Aorta (tissue), 5 donors: Measurements from ENCODE around the gene KIF23. TPM values are rescaled to one million over a fixed set of nuclear protein-coding genes. Genes with fewer than 3 reads are reported as not detected.
A peak's percentile ranks its signal among the peaks of the same experiment; 100 is the strongest.

Experiments
- ATAC-seq: fragments of 200-7000 bp; cut with Tn5 transposase; one replicate; pipeline ENCODE4 v1.9.1; 2022; ENCODE audit warnings: moderate library complexity; ENCODE audit not compliant: low FRiP score
- DNase-seq, 2 donors: peaks; one replicate each; pipeline ENCODE4 v3.0.0-alpha.2; 2020
- H3K27ac ChIP-seq, 2 donors: one replicate each; pipeline ENCODE4 v1.5.1; 2013; ENCODE audit warnings: low read length in 2 of 2, mild to moderate bottlenecking in 2 of 2, moderate library complexity in 2 of 2, control low read depth in 1 of 2, inconsistent platforms in 1 of 2, low read depth in 1 of 2
- H3K27me3 ChIP-seq, 2 donors: one replicate each; pipeline ENCODE4 v1.6.1; 2013; ENCODE audit warnings: control low read depth in 1 of 2, low read length in 1 of 2, mild to moderate bottlenecking in 1 of 2, moderate library complexity in 1 of 2; ENCODE audit not compliant: insufficient read depth in 2 of 2, control insufficient read depth in 1 of 2
- H3K36me3 ChIP-seq, 2 donors: one replicate each; pipeline ENCODE4 v1.6.1; 2013; ENCODE audit warnings: control low read depth in 1 of 2, low read length in 1 of 2, mild to moderate bottlenecking in 1 of 2; ENCODE audit not compliant: insufficient read depth in 2 of 2, control insufficient read depth in 1 of 2
- H3K4me1 ChIP-seq, 2 donors: one replicate each; pipeline ENCODE4 v1.6.1; 2013; ENCODE audit warnings: low read length in 2 of 2, control low read depth in 1 of 2, mild to moderate bottlenecking in 1 of 2, moderate library complexity in 1 of 2; ENCODE audit not compliant: insufficient read depth in 2 of 2, control insufficient read depth in 1 of 2
- H3K4me3 ChIP-seq, 2 donors: one replicate each; pipeline ENCODE4 v1.5.1; 2013; ENCODE audit warnings: low read length in 2 of 2, control low read depth in 1 of 2, mild to moderate bottlenecking in 1 of 2
- H3K9me3 ChIP-seq: one replicate; pipeline ENCODE4 v1.6.1; 2013; ENCODE audit warnings: mild to moderate bottlenecking, low read length; ENCODE audit not compliant: control insufficient read depth
- WGBS, 2 donors: extraction: QIAGEN DNeasy Blood & Tissue Kit; methylation state at CpG; one replicate each; pipeline ENCODE4 v1.1.7; 2013; 5-methylcytosine and 5-hydroxymethylcytosine counted together
- intact Hi-C, 2 donors: fragments of 100-400 bp; cut with DNase I; formaldehyde crosslinking; loops; one replicate each; pipeline versions ENCODE4 v1.14.2 to v1.15.0; 2022
- polyA plus RNA-seq, 2 donors: library from polyadenylated mRNA; stranded (reverse); fragments of 200-250 nt; gene quantifications; one replicate each; pipeline ENCODE4 v1.2.3, GENCODE V29; 2013
- total RNA-seq, 2 donors: library from RNA; stranded (reverse); fragmentation: NEBNext Ultra II Directional; extraction: Animal tissue kit (Norgen Biotek cat#: 25700); gene quantifications; one replicate each; pipeline ENCODE4 v1.2.1, GENCODE V29; 2021
- donor health status: healthy with polysubstance abuse.
- donor health status: Bipolar disorder and iron deficiency.
- donor health status: DM: no; HTN: no; CAD: no.
- donor health status: DM: no; HTN: no; CAD: no.
- donor health status: DM: yes; HTN: yes; CAD: no.

Gene KIF23
- total and polyA plus RNA-seq, 4 donors = 2.8 to 5.8 (median 4.1) TPM

GRCh38 chr15:69462030-69462492, 47.9 kb downstream of the KIF23 start:
- WGBS, 2 donors = 83 to 89% methylated on average over 21 to 23 of the region's 23 CpGs
- ATAC-seq = peak; percentile 5
- intact Hi-C loops = no loop called here
- Histone ChIP-seq H3K27ac (peak overlapping the region in 1 of 2 donors; percentile 13), H3K4me1 (no peaks in the 10 kb centered on the region), H3K9me3 (no peaks in the 10 kb centered on the region), H3K36me3 (no peaks in the 10 kb centered on the region), H3K4me3 (no peak overlapping the region), H3K27me3 (no peaks in the 10 kb centered on the region)
- peak; percentile 56 to 79 for DNase-seq

GRCh38 chr15:69462493-69463181, 48.5 kb downstream of the KIF23 start:
- H3K9me3 ChIP-seq = no peaks in the 10 kb centered on the region
- H3K4me1 ChIP-seq = no peaks in the 10 kb centered on the region
- peak overlapping the region in 1 of 2 donors; percentile 95 for H3K27ac ChIP-seq
- ATAC-seq = peak; percentile 97
- 5 to 6% methylated on average over 45 to 46 of the region's 46 CpGs for WGBS, 2 donors
- intact Hi-C loops = no loop called here
- H3K27me3 ChIP-seq = no peaks in the 10 kb centered on the region
- H3K36me3 ChIP-seq = no peaks in the 10 kb centered on the region
- peak; percentile 97 to 98 for DNase-seq
- H3K4me3 ChIP-seq = peak overlapping the region; percentile 51 to 54

GRCh38 chr15:69463182-69463756, 49.1 kb downstream of the KIF23 start:
- 21 to 23% methylated on average over 13 of the region's 13 CpGs for WGBS, 2 donors
- H3K9me3 ChIP-seq = no peaks in the 10 kb centered on the region
- no peaks in the 10 kb centered on the region for H3K36me3 ChIP-seq
- no peak for ATAC-seq
- intact Hi-C loops = no loop called here
- no peaks in the 10 kb centered on the region for H3K4me1 ChIP-seq
- no peak for DNase-seq
- H3K27me3 ChIP-seq = no peaks in the 10 kb centered on the region
- H3K4me3 ChIP-seq = peak overlapping the region; percentile 51 to 54
- H3K27ac ChIP-seq = peak overlapping the region in 1 of 2 donors; percentile 95

GRCh38 chr15:69465253-69465652, 51.1 kb downstream of the KIF23 start:
- H3K9me3 ChIP-seq = no peaks in the 10 kb centered on the region
- H3K4me1 ChIP-seq = no peaks in the 10 kb centered on the region
- H3K4me3 ChIP-seq = no peak overlapping the region
- no peak for DNase-seq
- no peak for ATAC-seq
- 97% methylated on average over 1 of the region's 1 CpG for WGBS, 2 donors
- intact Hi-C loops = loop anchor here (1.0 to 5.0 kb wide), 2 partner anchors 406 to 408 kb away; no protein-coding TSS in a partner anchor
- no peak overlapping the region for H3K27ac ChIP-seq
- H3K36me3 ChIP-seq = no peaks in the 10 kb centered on the region
- no peaks in the 10 kb centered on the region for H3K27me3 ChIP-seq

GRCh38 chr15:69466733-69467132, 52.6 kb downstream of the KIF23 start:
- Histone ChIP-seq H3K36me3 (no peaks in the 10 kb centered on the region), H3K4me3 (no peak overlapping the region), H3K9me3 (no peaks in the 10 kb centered on the region), H3K27me3 (no peaks in the 10 kb centered on the region), H3K27ac (no peak overlapping the region), H3K4me1 (no peaks in the 10 kb centered on the region)
- no peak for ATAC-seq
- intact Hi-C loops = loop anchor here in 1 of 2 donors (5.0 kb wide), 1 partner anchor 409 kb away; no protein-coding TSS in a partner anchor
- WGBS, 2 donors = 72 to 75% methylated on average over 2 of the region's 2 CpGs
- DNase-seq = no peak

- H3K27ac ChIP-seq = no peak overlapping the region
- intact Hi-C loops = loop anchor here in 1 of 2 donors (5.0 kb wide), 1 partner anchor 410 kb away; no protein-coding TSS in a partner anchor
- DNase-seq = no peak
- H3K9me3 ChIP-seq = no peaks in the 10 kb centered on the region
- WGBS, 2 donors = 70 to 71% methylated on average over 11 of the region's 11 CpGs
- H3K27me3 ChIP-seq = no peaks in the 10 kb centered on the region
- no peaks in the 10 kb centered on the region for H3K36me3 ChIP-seq
- H3K4me1 ChIP-seq = no peaks in the 10 kb centered on the region
- ATAC-seq = no peak
- no peak overlapping the region for H3K4me3 ChIP-seq
Measured at GRCh38 chr15:69467636-69468035, 53.5 kb downstream of the KIF23 start.

GRCh38 chr15:69468241-69469121, 54.3 kb downstream of the KIF23 start:
- Histone ChIP-seq H3K27me3 (no peaks in the 10 kb centered on the region), H3K36me3 (no peaks in the 10 kb centered on the region), H3K27ac (no peak overlapping the region), H3K9me3 (no peaks in the 10 kb centered on the region), H3K4me3 (no peak overlapping the region), H3K4me1 (no peaks in the 10 kb centered on the region)
- intact Hi-C loops = loop anchor here in 1 of 2 donors (5.0 kb wide), 1 partner anchor 411 kb away; no protein-coding TSS in a partner anchor
- no peak for DNase-seq
- ATAC-seq = no peak
- 86% methylated on average over 19 of the region's 19 CpGs for WGBS, 2 donors

- 95 to 97% methylated on average over 8 of the region's 8 CpGs for WGBS, 2 donors
- Histone ChIP-seq H3K4me3 (no peak overlapping the region), H3K27me3 (no peaks in the 10 kb centered on the region), H3K9me3 (no peaks in the 10 kb centered on the region), H3K4me1 (no peaks in the 10 kb centered on the region), H3K27ac (no peak overlapping the region), H3K36me3 (no peaks in the 10 kb centered on the region)
- intact Hi-C loops = loop anchor here in 1 of 2 donors (5.0 to 10.0 kb wide), 2 partner anchors 412 to 1015 kb away; no protein-coding TSS in a partner anchor
- ATAC-seq (peak; percentile 13), DNase-seq (no peak)
Measured at GRCh38 chr15:69469467-69470201, 55.5 kb downstream of the KIF23 start.
